Caco-2 (cell line): Measurements from ENCODE around the gene MNAT1. TPM values are rescaled to one million over a fixed set of nuclear protein-coding genes. Genes with fewer than 3 reads are reported as not detected.
"Not testable (repeated sequence)": the region's sequence is repeated elsewhere in the genome, so short reads cannot be mapped to it uniquely, and the experiment has no call there.

Experiments
- BruUV-seq: library from RNA; stranded (reverse); fragments of 400-500 nt; replicated peaks from 2 replicates; lab custom pipeline; 2021; lab: Mats Ljungman, UMichigan
- CTCF ChIA-PET: fragments of 300-600 bp; sonication (Branson Sonifier 250); formaldehyde crosslinking; loops from one replicate; lab custom pipeline; 2022; ENCODE audit warnings: antibody characterized with exemption; lab: Charles Lee
- POLR2A ChIA-PET: fragments of 300-600 bp; sonication (Branson Sonifier 250); formaldehyde crosslinking; loops from one replicate; lab custom pipeline; 2022; ENCODE audit warnings: antibody characterized with exemption; lab: Charles Lee
- DNase-seq, 2 experiments: peaks; one replicate each; pipeline versions ENCODE4 v3.0.0 to v3.0.0-alpha.2; 2020 to 2022
- H3K27me3 ChIP-seq: replicated peaks from 2 replicates; pipeline ENCODE4 v1.6.0; 2011; ENCODE audit warnings: low read length; ENCODE audit not compliant: control insufficient read depth, insufficient read depth
- H3K36me3 ChIP-seq: 2 replicates; pipeline ENCODE4 v1.5.1; 2011; ENCODE audit warnings: low read length; ENCODE audit not compliant: control insufficient read depth, insufficient read depth
- H3K4me1 ChIP-seq: fragments of 250-450 bp; sonication (Bioruptor Pico); 2 replicates; pipeline ENCODE4 v1.5.1; 2020; ENCODE audit warnings: mild to moderate bottlenecking
- H3K4me3 ChIP-seq: 2 replicates; pipeline ENCODE4 v1.5.1; 2011; ENCODE audit warnings: low read depth, mild to moderate bottlenecking, control low read depth, low read length
- H3K9me3 ChIP-seq: fragments of 250-450 bp; sonication (Bioruptor Pico); 2 replicates; pipeline ENCODE4 v1.5.1; 2020; ENCODE audit warnings: mild to moderate bottlenecking, moderate library complexity
- H3K27ac Mint-ChIP-seq: one replicate; pipeline ENCODE4 v1.8.0; 2022; ENCODE audit warnings: mixed read lengths; ENCODE audit not compliant: unreplicated experiment
- H3K27me3 Mint-ChIP-seq: one replicate; pipeline ENCODE4 v1.8.0; 2022; ENCODE audit warnings: mixed read lengths; ENCODE audit not compliant: insufficient read depth, unreplicated experiment
- H3K36me3 Mint-ChIP-seq: one replicate; pipeline ENCODE4 v1.8.0; 2022; ENCODE audit warnings: mild to moderate bottlenecking, mixed read lengths; ENCODE audit not compliant: insufficient read depth, unreplicated experiment
- H3K4me1 Mint-ChIP-seq: one replicate; pipeline ENCODE4 v1.8.0; 2022; ENCODE audit warnings: low read depth, mixed read lengths; ENCODE audit not compliant: unreplicated experiment
- H3K4me3 Mint-ChIP-seq: one replicate; pipeline ENCODE4 v1.8.0; 2022; ENCODE audit warnings: mild to moderate bottlenecking, moderate library complexity, mixed read lengths; ENCODE audit not compliant: unreplicated experiment
- H3K9me3 Mint-ChIP-seq: one replicate; pipeline ENCODE4 v1.8.0; 2022; ENCODE audit warnings: mixed read lengths; ENCODE audit not compliant: unreplicated experiment
- intact Hi-C: fragments of 100-400 bp; cut with micrococcal nuclease; formaldehyde crosslinking; loops from one replicate; pipeline ENCODE4 v1.10.0; 2022; ENCODE audit not compliant: unreplicated experiment
- total RNA-seq: library from RNA; stranded (reverse); gene quantifications from 2 replicates; pipeline ENCODE4 v1.2.3, GENCODE V29; 2022
- TF ChIP-seq, protein P1 (sequence below), 2 experiments: fragments of 200-600 bp in 1 of 2; IDR thresholded peaks; 1 replicate in 1 of 2; 2 replicates in 1 of 2; pipeline versions ENCODE4 v1.5.1 to v1.8.0; 2011 to 2022; ENCODE audit warnings: antibody characterized with exemption in 1 of 2, control low read depth in 1 of 2, inconsistent platforms in 1 of 2, low read depth in 1 of 2, low read length in 1 of 2, mild to moderate bottlenecking in 1 of 2, moderate library complexity in 1 of 2; ENCODE audit not compliant: insufficient read depth in 1 of 2, severe bottlenecking in 1 of 2, unreplicated experiment in 1 of 2

The MNAT1 gene
- total RNA-seq, 1 experiment from 2014 or later: 36.4 TPM

DNA sequence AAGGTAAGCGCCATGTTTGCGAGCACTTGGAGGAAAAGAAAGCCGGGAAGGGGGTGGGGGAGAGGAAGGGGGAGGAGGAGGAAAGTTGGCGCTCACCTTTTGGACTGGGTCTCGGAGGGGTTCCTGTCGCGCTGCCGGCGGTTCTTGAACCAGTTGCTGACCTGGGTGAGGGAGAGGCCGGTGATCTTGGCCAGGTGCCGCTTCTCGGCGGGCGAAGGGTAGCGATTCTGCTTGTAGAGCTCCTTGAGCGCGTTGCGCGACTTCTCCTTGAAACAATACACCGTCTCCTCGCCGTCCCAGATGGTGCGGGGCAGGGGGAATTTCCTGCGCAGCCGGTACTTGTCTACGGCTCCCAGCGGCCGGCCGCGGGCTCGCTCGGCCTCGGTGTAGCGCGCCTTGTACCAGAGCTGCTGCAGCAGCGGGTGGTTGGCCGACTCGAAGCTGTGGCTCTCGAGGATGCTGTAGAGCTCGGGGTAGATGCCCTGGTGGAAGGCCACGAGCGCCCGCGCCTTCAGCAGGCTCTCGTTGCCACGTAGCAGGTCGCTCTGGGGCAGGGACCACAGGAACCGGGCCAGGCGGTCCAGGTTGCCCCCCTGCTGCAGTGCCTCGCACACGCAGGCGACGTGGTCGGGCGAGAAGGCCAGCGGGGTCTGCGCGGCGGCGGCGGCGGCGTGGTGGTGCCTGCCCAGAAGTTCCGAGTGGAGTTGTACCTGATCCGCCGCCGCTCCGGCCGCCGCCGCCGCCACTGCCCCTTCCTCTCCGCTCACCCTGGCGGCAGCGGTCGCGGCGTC, 11.2 kb upstream of the MNAT1 start:
- peak; percentile 45 to 48 for DNase-seq
- Histone ChIP-seq H3K9me3 (no peaks in the 10 kb centered on the region), H3K4me1 (peaks cover 5% of the 10 kb centered on the region; the same call in 1 of the 2 replicates), H3K4me3 (peak overlapping the region; percentile 84), H3K27me3 (no peaks in the 10 kb centered on the region), H3K36me3 (no peaks in the 10 kb centered on the region)
- TF ChIP-seq, protein P1, sequence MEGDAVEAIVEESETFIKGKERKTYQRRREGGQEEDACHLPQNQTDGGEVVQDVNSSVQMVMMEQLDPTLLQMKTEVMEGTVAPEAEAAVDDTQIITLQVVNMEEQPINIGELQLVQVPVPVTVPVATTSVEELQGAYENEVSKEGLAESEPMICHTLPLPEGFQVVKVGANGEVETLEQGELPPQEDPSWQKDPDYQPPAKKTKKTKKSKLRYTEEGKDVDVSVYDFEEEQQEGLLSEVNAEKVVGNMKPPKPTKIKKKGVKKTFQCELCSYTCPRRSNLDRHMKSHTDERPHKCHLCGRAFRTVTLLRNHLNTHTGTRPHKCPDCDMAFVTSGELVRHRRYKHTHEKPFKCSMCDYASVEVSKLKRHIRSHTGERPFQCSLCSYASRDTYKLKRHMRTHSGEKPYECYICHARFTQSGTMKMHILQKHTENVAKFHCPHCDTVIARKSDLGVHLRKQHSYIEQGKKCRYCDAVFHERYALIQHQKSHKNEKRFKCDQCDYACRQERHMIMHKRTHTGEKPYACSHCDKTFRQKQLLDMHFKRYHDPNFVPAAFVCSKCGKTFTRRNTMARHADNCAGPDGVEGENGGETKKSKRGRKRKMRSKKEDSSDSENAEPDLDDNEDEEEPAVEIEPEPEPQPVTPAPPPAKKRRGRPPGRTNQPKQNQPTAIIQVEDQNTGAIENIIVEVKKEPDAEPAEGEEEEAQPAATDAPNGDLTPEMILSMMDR (IDR thresholded peaks at IDR 0.05; ENCODE audit: insufficient read depth in 1 of 2, low read depth in 1 of 2, low read length in 1 of 2, severe bottlenecking in 1 of 2, unreplicated experiment in 1 of 2): no peak
- no peaks in the 10 kb centered on the region for H3K9me3 Mint-ChIP-seq
- H3K4me1 Mint-ChIP-seq: peaks cover 6% of the 10 kb centered on the region
- ChIA-PET POLR2A (interaction anchor here (1.4 kb wide), 1 partner anchor 257 kb away, joined by 3 read pairs; the partner anchor contains the start of gene TRMT5), CTCF (interaction anchor here (0.6 to 1.1 kb wide), 2 partner anchors 77 to 373 kb away, joined by 3 to 5 read pairs; no protein-coding TSS in a partner anchor)
- BruUV-seq: no TSS peak
- H3K4me3 Mint-ChIP-seq: peak overlapping the region; percentile 84
- no peaks in the 10 kb centered on the region for H3K36me3 Mint-ChIP-seq
- intact Hi-C loops: loop anchor here (2.0 to 5.0 kb wide), 3 partner anchors 75 to 529 kb away; partner anchors contain the start of gene SIX1
- H3K27ac Mint-ChIP-seq: peak overlapping the region; percentile 66
- no peaks in the 10 kb centered on the region for H3K27me3 Mint-ChIP-seq

DNA sequence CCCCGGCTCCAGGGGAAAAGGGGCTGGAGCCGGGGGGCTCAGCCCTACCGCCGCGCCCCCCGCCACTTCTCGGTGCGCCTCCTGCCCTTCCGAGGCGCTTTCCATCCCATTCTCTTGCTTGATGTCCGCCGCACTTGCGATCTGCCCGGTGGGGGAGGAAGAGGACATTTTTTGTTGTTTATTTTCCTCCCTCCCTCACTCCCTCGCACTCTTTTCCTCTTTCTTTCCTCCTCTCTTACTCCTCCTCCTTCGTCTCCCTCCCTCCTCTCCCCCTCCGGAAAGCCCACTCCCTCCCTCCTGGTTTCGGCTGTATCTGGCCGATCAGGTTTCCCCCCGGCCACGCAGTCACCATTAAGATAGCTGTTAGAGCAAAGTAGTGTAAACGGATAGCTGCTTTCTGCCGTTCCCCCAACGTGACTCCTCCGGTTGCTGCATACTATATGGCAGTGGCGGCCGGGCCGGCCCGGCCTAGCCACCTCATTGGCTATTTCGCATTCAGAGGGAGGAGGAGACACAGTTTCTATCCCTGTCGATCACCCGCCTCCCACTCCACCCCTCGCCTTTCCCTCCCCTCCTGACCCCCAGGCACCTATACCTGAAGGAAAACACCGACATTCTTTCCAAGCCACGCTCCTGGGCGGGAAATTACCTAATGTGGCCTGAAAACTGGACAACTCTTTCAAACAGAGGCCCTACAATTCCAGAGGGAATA, 10.5 kb upstream of the MNAT1 start, which contains the start of gene SIX4:
Gene SIX4, minus strand, starts transcription at position 445 of the 712 bp plus-strand sequence. Its CDS starts 277 bp downstream, at position 168.
- peaks cover 5% of the 10 kb centered on the region; the same call in 1 of the 2 replicates for H3K4me1 ChIP-seq
- TSS peak; percentile 30 for BruUV-seq
- peaks cover 6% of the 10 kb centered on the region for H3K4me1 Mint-ChIP-seq
- ChIA-PET POLR2A (no interaction called here), CTCF (interaction anchor here (0.6 to 1.1 kb wide), 3 partner anchors 10 to 374 kb away, joined by 3 to 5 read pairs (median 4); no protein-coding TSS in a partner anchor)
- TF ChIP-seq, protein P1 (IDR thresholded peaks at IDR 0.05; ENCODE audit: insufficient read depth in 1 of 2, low read depth in 1 of 2, low read length in 1 of 2, severe bottlenecking in 1 of 2, unreplicated experiment in 1 of 2): no peak
- H3K27me3 ChIP-seq: no peaks in the 10 kb centered on the region
- H3K36me3 ChIP-seq: no peaks in the 10 kb centered on the region
- no peaks in the 10 kb centered on the region for H3K36me3 Mint-ChIP-seq
- peaks cover 3% of the 10 kb centered on the region for H3K27me3 Mint-ChIP-seq
- peak within 1 kb of the TSS; percentile 84 for H3K4me3 Mint-ChIP-seq
- DNase-seq: peak; percentile 79 to 90
- H3K9me3 ChIP-seq: no peaks in the 10 kb centered on the region
- peak within 1 kb of the TSS; percentile 66 for H3K27ac Mint-ChIP-seq
- intact Hi-C loops: loop anchor here (1.0 to 5.0 kb wide), 5 partner anchors 10 to 528 kb away; partner anchors contain the start of genes MNAT1, SIX1, SLC38A6 and TRMT5
- peak within 1 kb of the TSS; percentile 84 for H3K4me3 ChIP-seq
- H3K9me3 Mint-ChIP-seq: no peaks in the 10 kb centered on the region

DNA sequence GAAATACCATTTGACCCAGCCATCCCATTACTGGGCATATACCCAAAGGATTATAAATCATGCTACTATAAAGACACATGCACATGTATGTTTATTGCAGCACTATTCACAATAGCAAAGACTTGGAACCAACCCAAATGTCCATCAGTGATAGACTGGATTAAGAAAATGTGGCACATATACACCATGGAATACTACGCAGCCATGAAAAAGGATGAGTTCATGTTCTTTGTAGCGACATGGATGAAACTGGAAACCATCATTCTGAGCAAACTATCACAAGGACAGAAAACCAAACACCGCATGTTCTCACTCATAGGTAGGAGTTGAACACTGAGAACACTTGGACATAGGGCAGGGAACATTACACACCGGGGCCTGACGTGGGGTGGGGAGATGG, 3.3 kb upstream of the MNAT1 start:
- H3K9me3 Mint-ChIP-seq, POLR2A ChIA-PET, BruUV-seq, intact Hi-C loops, H3K4me3 Mint-ChIP-seq, H3K36me3 Mint-ChIP-seq, H3K9me3 ChIP-seq, H3K27ac Mint-ChIP-seq, CTCF ChIA-PET, H3K4me1 Mint-ChIP-seq, H3K36me3 ChIP-seq, H3K4me3 ChIP-seq, DNase-seq, H3K4me1 ChIP-seq, H3K27me3 Mint-ChIP-seq, H3K27me3 ChIP-seq: not testable (repeated sequence)
